IMR-90 (cell line): ENCODE measurements around the gene RPL19.

Source experiments
- CHD1 ChIP-seq: IDR thresholded peaks from 2 replicates; pipeline ENCODE4 v1.6.1; 2012; ENCODE audit warnings: low read depth, low read length, improper control_type of control experiment
- CTCF ChIP-seq: conservative IDR thresholded peaks from 2 replicates; pipeline ENCODE4 v1.5.1; 2012; ENCODE audit warnings: mild to moderate bottlenecking, low read depth, low read length, improper control_type of control experiment
- POLR2A ChIP-seq: IDR thresholded peaks from 2 replicates; pipeline ENCODE4 v1.6.1; 2012; ENCODE audit warnings: mild to moderate bottlenecking, low read depth, low read length
- RFX5 ChIP-seq: IDR thresholded peaks from 2 replicates; pipeline ENCODE4 v1.8.0; 2012; ENCODE audit warnings: low read depth, mild to moderate bottlenecking, low read length, moderate library complexity

- no peak for TF ChIP-seq CTCF
- TF ChIP-seq POLR2A = no peak
- TF ChIP-seq RFX5 = no peak
- TF ChIP-seq CHD1 = no peak
These were observed 30.0 kb upstream of the RPL19 start for GRCh38 chr17:39170109-39170508.
